Psoas muscle (tissue), 8 donors: ENCODE measurements around the gene PAXIP1. TPM values are rescaled to one million over a fixed set of nuclear protein-coding genes. Genes with fewer than 3 reads are reported as not detected.
"Not testable (repeated sequence)": the region's sequence is repeated elsewhere in the genome, so short reads cannot be mapped to it uniquely, and the experiment has no call there.

Experiments used
- ATAC-seq, 4 donors: fragments of 200-7000 bp; cut with Tn5 transposase; one replicate each; pipeline ENCODE4 v1.9.1; 2020; ENCODE audit warnings: moderate library complexity in 3 of 4, mild to moderate bottlenecking in 2 of 4
- DNase-seq, 2 donors: peaks; one replicate each; pipeline ENCODE4 v3.0.0-alpha.2; 2020
- H3K27ac ChIP-seq: fragments of 200-600 bp; one replicate; pipeline ENCODE4 v1.8.0; 2022
- H3K27me3 ChIP-seq, 3 donors: fragments of 200-600 bp in 1 of 3; one replicate each; pipeline versions ENCODE4 v1.6.1 to v1.8.0; 2013 to 2022; ENCODE audit warnings: low read length in 2 of 3, mild to moderate bottlenecking in 2 of 3, moderate library complexity in 1 of 3; ENCODE audit not compliant: insufficient read depth in 3 of 3
- H3K36me3 ChIP-seq, 2 donors: fragments of 200-600 bp in 1 of 2; one replicate each; pipeline versions ENCODE4 v1.6.1 to v1.8.0; 2013 to 2022; ENCODE audit warnings: low read depth in 1 of 2, mild to moderate bottlenecking in 1 of 2, moderate library complexity in 1 of 2; ENCODE audit not compliant: insufficient read depth in 1 of 2
- H3K4me1 ChIP-seq: fragments of 200-600 bp; one replicate; pipeline ENCODE4 v1.8.0; 2022
- H3K4me3 ChIP-seq: fragments of 200-600 bp; one replicate; pipeline ENCODE4 v1.8.0; 2022; ENCODE audit warnings: mild to moderate bottlenecking
- H3K9me3 ChIP-seq: fragments of 200-600 bp; one replicate; pipeline ENCODE4 v1.8.0; 2022
- CTCF ChIP-seq: fragments of 200-600 bp; IDR thresholded peaks from one replicate; pipeline ENCODE4 v1.8.0; 2022; ENCODE audit warnings: antibody characterized with exemption
- WGBS, 3 donors: extraction: QIAGEN DNeasy Blood & Tissue Kit; methylation state at CpG; one replicate each; pipeline versions ENCODE4 v1.1.6 to v1.1.7; 2013; 5-methylcytosine and 5-hydroxymethylcytosine counted together
- intact Hi-C, 2 donors: fragments of 100-400 bp; cut with DNase I; formaldehyde crosslinking; loops; one replicate each; pipeline versions ENCODE4 v1.11.0 to v1.14.2; 2022
- polyA plus RNA-seq, 3 donors: library from polyadenylated mRNA; stranded (reverse); fragments of 200-250 nt; gene quantifications; one replicate each; pipeline ENCODE4 v1.2.3, GENCODE V29; 2013
- total RNA-seq, 4 donors: library from RNA; stranded (reverse); fragmentation: NEBNext Ultra II Directional in 2 of 4; extraction: Animal tissue kit (Norgen Biotek cat#: 25700) in 2 of 4; gene quantifications; one replicate each; pipeline versions ENCODE4 v1.2.1 to v1.2.4, GENCODE V29; 2021 to 2023
- donor health status: healthy with polysubstance abuse.
- donor health status: DM: no; HTN: no; CAD: no; lungs with moderate emphysema.
- donor health status: Bipolar disorder and iron deficiency.
- donor health status: healthy.
- donor health status: DM: yes; HTN: yes; CAD: no.
- donor health status: DM: no; HTN: no; CAD: no.
- donor health status: DM: no; HTN: no; CAD: no.
- donor health status: DM: yes; HTN: yes; CAD: no.

Gene PAXIP1
- total and polyA plus RNA-seq, 7 donors: 3.5 to 7.3 (median 6.2) TPM

- WGBS, 3 donors: 92 to 98% (median 93%) methylated on average over 2 of the region's 2 CpGs
- Histone ChIP-seq H3K27ac (no peak overlapping the region), H3K36me3 (no peaks in the 10 kb centered on the region), H3K27me3 (no peaks in the 10 kb centered on the region), H3K4me3 (no peak overlapping the region), H3K4me1 (no peaks in the 10 kb centered on the region), H3K9me3 (no peaks in the 10 kb centered on the region)
- ATAC-seq (no peak), DNase-seq (no peak)
- TF ChIP-seq CTCF: no peak
- intact Hi-C loops: no loop called here
Measured at GRCh38 chr7:154931906-154932305, 71.0 kb downstream of the PAXIP1 start.

- intact Hi-C loops: loop anchor here (5.0 to 10.0 kb wide), 4 partner anchors 78 to 526 kb away; partner anchors contain the start of gene EN2 (in 1 of the 2)
- DNase-seq: no peak
- ATAC-seq: peak in 1 of 4 donors; percentile 16
Measured at GRCh38 chr7:154929006-154929726, 73.8 kb downstream of the PAXIP1 start.

GRCh38 chr7:154928136-154929005 is 74.6 kb downstream of the PAXIP1 start:
- Histone ChIP-seq H3K27ac (peak overlapping the region; percentile 84), H3K27me3 (no peaks in the 10 kb centered on the region), H3K9me3 (no peaks in the 10 kb centered on the region), H3K4me1 (no peaks in the 10 kb centered on the region), H3K36me3 (no peaks in the 10 kb centered on the region), H3K4me3 (peak overlapping the region; percentile 90)
- WGBS, 3 donors: 1 to 4% (median 3%) methylated on average over 17 of the region's 17 CpGs
- intact Hi-C loops: loop anchor here (5.0 to 10.0 kb wide), 4 partner anchors 79 to 526 kb away; partner anchors contain the start of gene EN2 (in 1 of the 2)
- DNase-seq (no peak), ATAC-seq (peak; percentile 74 to 92 (median 80))
- no peak for TF ChIP-seq CTCF

More at GRCh38 chr7:154929006-154929726, 73.8 kb downstream of the PAXIP1 start:
- TF ChIP-seq CTCF: no peak
- peak overlapping the region; percentile 84 for H3K27ac ChIP-seq
- peak overlapping the region; percentile 90 for H3K4me3 ChIP-seq
- no peaks in the 10 kb centered on the region for H3K36me3 ChIP-seq
- WGBS, 3 donors: 61 to 68% (median 61%) methylated on average over 9 of the region's 9 CpGs
- no peaks in the 10 kb centered on the region for H3K4me1 ChIP-seq
- no peaks in the 10 kb centered on the region for H3K27me3 ChIP-seq
- no peaks in the 10 kb centered on the region for H3K9me3 ChIP-seq

GRCh38 chr7:154927624-154928125 is 75.2 kb downstream of the PAXIP1 start:
- Histone ChIP-seq H3K36me3 (no peaks in the 10 kb centered on the region), H3K4me3 (peak overlapping the region; percentile 90), H3K27ac (peak overlapping the region; percentile 84), H3K9me3 (no peaks in the 10 kb centered on the region), H3K4me1 (no peaks in the 10 kb centered on the region), H3K27me3 (no peaks in the 10 kb centered on the region)
- DNase-seq (peak in 1 of 2 donors; percentile 57), ATAC-seq (peak; percentile 82 to 92 (median 86))
- intact Hi-C loops: loop anchor here (5.0 to 10.0 kb wide), 4 partner anchors 80 to 527 kb away; partner anchors contain the start of gene EN2 (in 1 of the 2)
- WGBS, 3 donors: 2 to 4% (median 2%) methylated on average over 5 of the region's 5 CpGs
- TF ChIP-seq CTCF: peak; percentile 73

GRCh38 chr7:154922472-154922871 is 80.5 kb downstream of the PAXIP1 start:
- not testable (repeated sequence) for ATAC-seq
- 74 to 85% (median 82%) methylated on average over 2 of the region's 2 CpGs for WGBS, 3 donors

More at GRCh38 chr7:154922472-154922871, 80.5 kb downstream of the PAXIP1 start:
- intact Hi-C loops: loop anchor here (10.0 kb wide), 2 partner anchors 262 to 532 kb away; partner anchors contain the start of gene EN2 (in 1 of the 2)
- DNase-seq, H3K9me3 ChIP-seq, H3K36me3 ChIP-seq, H3K27ac ChIP-seq, H3K4me3 ChIP-seq, H3K4me1 ChIP-seq, H3K27me3 ChIP-seq: not testable (repeated sequence)
